ENCODE data around the gene DDX4. TPM values are rescaled to one million over a fixed set of nuclear protein-coding genes. Genes with fewer than 3 reads are reported as not detected.

Gene DDX4
- polyA plus RNA-seq, 3 donors, result not detected

DNA sequence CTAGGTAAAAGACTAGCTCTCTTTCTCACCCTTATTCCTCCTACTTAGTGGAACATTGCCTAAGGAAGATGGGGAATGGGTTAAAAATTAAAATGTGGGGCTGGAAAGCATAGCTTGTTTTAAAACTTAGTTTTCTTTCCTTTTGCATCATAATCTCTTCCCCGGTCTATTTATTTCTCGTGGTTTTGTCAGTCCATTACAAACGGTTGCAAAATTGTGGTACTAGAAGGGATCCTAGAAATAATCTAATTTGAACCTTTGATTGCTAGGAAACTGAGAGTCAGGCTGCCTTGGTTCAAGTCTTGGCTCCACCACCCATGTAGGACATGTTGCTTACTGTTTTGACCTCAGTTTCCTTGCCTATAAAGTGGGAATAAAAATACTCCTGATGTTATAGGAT lies 114.6 kb downstream of the DDX4 start:
- Histone ChIP-seq H3K9ac (ENCODE audit: insufficient read depth, low read length, poor library complexity, severe bottlenecking) (no peak overlapping the region), H3K4me3 (replicated peaks in 1 of 3; ENCODE audit: low read depth in 2 of 3, low read length in 3 of 3) (peak overlapping the region in 2 of 3 experiments; percentile 35 to 62), H3K9me3 (replicated peaks in 1 of 2; ENCODE audit: control insufficient read depth in 1 of 2, insufficient read depth in 1 of 2, low read length in 2 of 2) (no peaks in the 10 kb centered on the region), H2AFZ (ENCODE audit: insufficient read depth, low read depth, low read length, poor library complexity, severe bottlenecking) (peak overlapping the region; percentile 39), H3K36me3 (replicated peaks in 1 of 2; ENCODE audit: control insufficient read depth in 1 of 2, insufficient read depth in 2 of 2, low read length in 2 of 2) (no peaks in the 10 kb centered on the region), H3K79me2 (ENCODE audit: insufficient read depth, low read length) (peaks cover 47% of the 10 kb centered on the region), H3K27ac (ENCODE audit: low read depth in 1 of 2, low read length in 2 of 2) (peak overlapping the region in 1 of 2 donors; percentile 78), H3K4me1 (ENCODE audit: control insufficient read depth in 1 of 2, insufficient read depth in 2 of 2, low read length in 2 of 2) (peaks cover 65 to 68% of the 10 kb centered on the region in 2 donors), H4K20me1 (ENCODE audit: insufficient read depth, low read length) (no peaks in the 10 kb centered on the region), H3K4me2 (replicated peaks; ENCODE audit: extremely low read depth, low read length, poor library complexity, severe bottlenecking) (peak overlapping the region; percentile 56), H3K27me3 (ENCODE audit: control insufficient read depth in 2 of 2, insufficient read depth in 2 of 2, low read length in 2 of 2) (no peaks in the 10 kb centered on the region)
- Mint-ChIP-seq H3K36me3 (no peaks in the 10 kb centered on the region), H3K27ac (peak overlapping the region; percentile 85 to 93 (median 91)), H3K4me3 (peak overlapping the region in 1 of 2 donors; percentile 68), H3K4me1 (peaks cover 62% of the 10 kb centered on the region), H3K27me3 (ENCODE audit: low read depth in 3 of 3) (peaks cover 1 to 3% (median 2%) of the 10 kb centered on the region in 3 donors), H3K9me3 (peaks cover 0 to 1% (median 0%) of the 10 kb centered on the region in 7 donors)
- no peak for DNase-seq
- TF ChIP-seq, protein P1, sequence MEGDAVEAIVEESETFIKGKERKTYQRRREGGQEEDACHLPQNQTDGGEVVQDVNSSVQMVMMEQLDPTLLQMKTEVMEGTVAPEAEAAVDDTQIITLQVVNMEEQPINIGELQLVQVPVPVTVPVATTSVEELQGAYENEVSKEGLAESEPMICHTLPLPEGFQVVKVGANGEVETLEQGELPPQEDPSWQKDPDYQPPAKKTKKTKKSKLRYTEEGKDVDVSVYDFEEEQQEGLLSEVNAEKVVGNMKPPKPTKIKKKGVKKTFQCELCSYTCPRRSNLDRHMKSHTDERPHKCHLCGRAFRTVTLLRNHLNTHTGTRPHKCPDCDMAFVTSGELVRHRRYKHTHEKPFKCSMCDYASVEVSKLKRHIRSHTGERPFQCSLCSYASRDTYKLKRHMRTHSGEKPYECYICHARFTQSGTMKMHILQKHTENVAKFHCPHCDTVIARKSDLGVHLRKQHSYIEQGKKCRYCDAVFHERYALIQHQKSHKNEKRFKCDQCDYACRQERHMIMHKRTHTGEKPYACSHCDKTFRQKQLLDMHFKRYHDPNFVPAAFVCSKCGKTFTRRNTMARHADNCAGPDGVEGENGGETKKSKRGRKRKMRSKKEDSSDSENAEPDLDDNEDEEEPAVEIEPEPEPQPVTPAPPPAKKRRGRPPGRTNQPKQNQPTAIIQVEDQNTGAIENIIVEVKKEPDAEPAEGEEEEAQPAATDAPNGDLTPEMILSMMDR (IDR thresholded peaks at IDR 0.05), result no peak
- intact Hi-C loops (cut with micrococcal nuclease), result no loop called here
- WGBS (ENCODE audit: insufficient coverage), result no CpG with 5 or more reads among the region's 3 CpGs

DNA sequence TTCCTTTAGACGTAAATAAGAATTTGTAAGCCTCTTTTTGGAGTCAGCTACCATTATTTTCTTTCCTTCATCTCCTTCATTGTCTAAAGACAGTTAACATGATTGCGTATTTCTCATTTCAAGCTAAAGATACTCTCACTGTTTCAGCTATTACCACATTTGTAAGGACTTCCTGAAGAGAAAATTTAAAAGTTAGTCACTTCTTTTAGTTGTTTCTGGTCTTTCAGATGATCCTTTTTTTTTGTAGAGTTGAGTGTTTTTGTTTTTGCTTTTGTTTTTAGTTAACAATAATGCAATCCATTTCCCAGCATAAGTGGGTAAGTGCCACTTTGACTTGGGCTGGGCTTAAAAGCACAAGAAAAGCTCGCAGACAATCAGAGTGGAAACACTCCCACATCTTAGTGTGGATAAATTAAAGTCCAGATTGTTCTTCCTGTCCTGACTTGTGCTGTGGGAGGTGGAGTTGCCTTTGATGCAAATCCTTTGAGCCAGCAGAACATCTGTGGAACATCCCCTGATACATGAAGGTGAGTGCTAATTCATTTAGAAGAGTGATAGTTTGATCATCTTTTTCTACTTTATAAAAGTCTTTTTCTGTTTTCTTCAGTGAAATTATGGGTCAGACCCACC lies 115.3 kb downstream of the DDX4 start:
- H3K4me3 ChIP-seq (replicated peaks in 1 of 3; ENCODE audit: low read depth in 2 of 3, low read length in 3 of 3), result peak overlapping the region in 2 of 3 experiments; percentile 35 to 62
- peaks cover 66% of the 10 kb centered on the region for H3K4me1 Mint-ChIP-seq
- H3K9ac ChIP-seq (ENCODE audit: insufficient read depth, low read length, poor library complexity, severe bottlenecking), result peak overlapping the region; percentile 25
- peaks cover 69 to 75% of the 10 kb centered on the region in 2 donors for H3K4me1 ChIP-seq (ENCODE audit: control insufficient read depth in 1 of 2, insufficient read depth in 2 of 2, low read length in 2 of 2)
- H3K9me3 ChIP-seq (replicated peaks in 1 of 2; ENCODE audit: control insufficient read depth in 1 of 2, insufficient read depth in 1 of 2, low read length in 2 of 2), result no peaks in the 10 kb centered on the region
- peak in 2 of 3 donors; percentile 47 to 65 for DNase-seq
- peak overlapping the region; percentile 30 to 78 for H3K27ac ChIP-seq (ENCODE audit: low read depth in 1 of 2, low read length in 2 of 2)
- TF ChIP-seq, protein P1 (IDR thresholded peaks at IDR 0.05), result no peak
- H3K36me3 ChIP-seq (replicated peaks in 1 of 2; ENCODE audit: control insufficient read depth in 1 of 2, insufficient read depth in 2 of 2, low read length in 2 of 2), result no peaks in the 10 kb centered on the region
- H2AFZ ChIP-seq (ENCODE audit: insufficient read depth, low read depth, low read length, poor library complexity, severe bottlenecking), result peak overlapping the region; percentile 39
- H3K36me3 Mint-ChIP-seq, result no peaks in the 10 kb centered on the region
- peak overlapping the region; percentile 51 to 68 for H3K4me3 Mint-ChIP-seq
- no peaks in the 10 kb centered on the region for H3K27me3 ChIP-seq (ENCODE audit: control insufficient read depth in 2 of 2, insufficient read depth in 2 of 2, low read length in 2 of 2)
- peak overlapping the region; percentile 56 for H3K4me2 ChIP-seq (replicated peaks; ENCODE audit: extremely low read depth, low read length, poor library complexity, severe bottlenecking)
- H3K27ac Mint-ChIP-seq, result peak overlapping the region; percentile 85 to 93 (median 91)
- peaks cover 54% of the 10 kb centered on the region for H3K79me2 ChIP-seq (ENCODE audit: insufficient read depth, low read length)
- no CpG with 5 or more reads among the region's 3 CpGs for WGBS (ENCODE audit: insufficient coverage)
- intact Hi-C loops (cut with micrococcal nuclease), result no loop called here
- H3K27me3 Mint-ChIP-seq (ENCODE audit: low read depth in 3 of 3), result peaks cover 1 to 2% (median 2%) of the 10 kb centered on the region in 3 donors
- peaks cover 0 to 1% (median 0%) of the 10 kb centered on the region in 7 donors for H3K9me3 Mint-ChIP-seq
- H4K20me1 ChIP-seq (ENCODE audit: insufficient read depth, low read length), result no peaks in the 10 kb centered on the region
